Caco-2 (cell line): Measurements from ENCODE around the gene PDE7B. TPM values are rescaled to one million over a fixed set of nuclear protein-coding genes. Genes with fewer than 3 reads are reported as not detected.

Experiments
- BruUV-seq: library from RNA; stranded (reverse); fragments of 400-500 nt; replicated peaks from 2 replicates; lab custom pipeline; 2021; lab: Mats Ljungman, UMichigan
- CTCF ChIA-PET: fragments of 300-600 bp; sonication (Branson Sonifier 250); formaldehyde crosslinking; loops from one replicate; lab custom pipeline; 2022; ENCODE audit warnings: antibody characterized with exemption; lab: Charles Lee
- POLR2A ChIA-PET: fragments of 300-600 bp; sonication (Branson Sonifier 250); formaldehyde crosslinking; loops from one replicate; lab custom pipeline; 2022; ENCODE audit warnings: antibody characterized with exemption; lab: Charles Lee
- DNase-seq, 2 experiments: peaks; one replicate each; pipeline versions ENCODE4 v3.0.0 to v3.0.0-alpha.2; 2020 to 2022
- H3K27me3 ChIP-seq: replicated peaks from 2 replicates; pipeline ENCODE4 v1.6.0; 2011; ENCODE audit warnings: low read length; ENCODE audit not compliant: control insufficient read depth, insufficient read depth
- H3K36me3 ChIP-seq: 2 replicates; pipeline ENCODE4 v1.5.1; 2011; ENCODE audit warnings: low read length; ENCODE audit not compliant: control insufficient read depth, insufficient read depth
- H3K4me1 ChIP-seq: fragments of 250-450 bp; sonication (Bioruptor Pico); 2 replicates; pipeline ENCODE4 v1.5.1; 2020; ENCODE audit warnings: mild to moderate bottlenecking
- H3K4me3 ChIP-seq: 2 replicates; pipeline ENCODE4 v1.5.1; 2011; ENCODE audit warnings: low read depth, mild to moderate bottlenecking, control low read depth, low read length
- H3K9me3 ChIP-seq: fragments of 250-450 bp; sonication (Bioruptor Pico); 2 replicates; pipeline ENCODE4 v1.5.1; 2020; ENCODE audit warnings: mild to moderate bottlenecking, moderate library complexity
- H3K27ac Mint-ChIP-seq: one replicate; pipeline ENCODE4 v1.8.0; 2022; ENCODE audit warnings: mixed read lengths; ENCODE audit not compliant: unreplicated experiment
- H3K27me3 Mint-ChIP-seq: one replicate; pipeline ENCODE4 v1.8.0; 2022; ENCODE audit warnings: mixed read lengths; ENCODE audit not compliant: insufficient read depth, unreplicated experiment
- H3K36me3 Mint-ChIP-seq: one replicate; pipeline ENCODE4 v1.8.0; 2022; ENCODE audit warnings: mild to moderate bottlenecking, mixed read lengths; ENCODE audit not compliant: insufficient read depth, unreplicated experiment
- H3K4me1 Mint-ChIP-seq: one replicate; pipeline ENCODE4 v1.8.0; 2022; ENCODE audit warnings: low read depth, mixed read lengths; ENCODE audit not compliant: unreplicated experiment
- H3K4me3 Mint-ChIP-seq: one replicate; pipeline ENCODE4 v1.8.0; 2022; ENCODE audit warnings: mild to moderate bottlenecking, moderate library complexity, mixed read lengths; ENCODE audit not compliant: unreplicated experiment
- H3K9me3 Mint-ChIP-seq: one replicate; pipeline ENCODE4 v1.8.0; 2022; ENCODE audit warnings: mixed read lengths; ENCODE audit not compliant: unreplicated experiment
- intact Hi-C: fragments of 100-400 bp; cut with micrococcal nuclease; formaldehyde crosslinking; loops from one replicate; pipeline ENCODE4 v1.10.0; 2022; ENCODE audit not compliant: unreplicated experiment
- total RNA-seq: library from RNA; stranded (reverse); gene quantifications from 2 replicates; pipeline ENCODE4 v1.2.3, GENCODE V29; 2022
- TF ChIP-seq, protein P1 (sequence below), 2 experiments: fragments of 200-600 bp in 1 of 2; IDR thresholded peaks; 1 replicate in 1 of 2; 2 replicates in 1 of 2; pipeline versions ENCODE4 v1.5.1 to v1.8.0; 2011 to 2022; ENCODE audit warnings: antibody characterized with exemption in 1 of 2, control low read depth in 1 of 2, inconsistent platforms in 1 of 2, low read depth in 1 of 2, low read length in 1 of 2, mild to moderate bottlenecking in 1 of 2, moderate library complexity in 1 of 2; ENCODE audit not compliant: insufficient read depth in 1 of 2, severe bottlenecking in 1 of 2, unreplicated experiment in 1 of 2

PDE7B gene
- total RNA-seq, 1 experiment from 2014 or later = not detected

DNA sequence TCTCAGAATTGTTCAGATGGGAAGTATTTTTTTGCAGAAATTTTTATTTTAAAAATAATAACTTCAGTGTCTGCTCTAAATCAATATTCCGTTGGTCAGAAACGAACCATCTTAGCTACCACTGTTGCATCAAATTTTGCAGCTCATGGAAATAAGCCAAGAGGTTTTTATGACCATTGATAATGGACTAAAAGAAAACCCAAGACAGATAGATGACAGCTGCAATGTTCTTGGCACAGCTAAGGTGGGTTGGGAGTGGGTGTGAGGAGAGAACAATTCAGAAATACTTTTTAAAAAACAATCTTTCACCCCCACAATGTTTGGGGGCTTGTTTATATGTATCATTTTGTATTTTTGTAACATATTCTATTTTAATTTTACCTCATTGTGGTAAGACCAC, 121.1 kb downstream of the PDE7B start:
- no peak for DNase-seq
- ChIA-PET CTCF (no interaction called here), POLR2A (no interaction called here)
- no peak overlapping the region for H3K4me3 ChIP-seq
- no peaks in the 10 kb centered on the region for H3K4me1 ChIP-seq
- no TSS peak for BruUV-seq
- Mint-ChIP-seq H3K36me3 (no peaks in the 10 kb centered on the region), H3K27me3 (peaks cover 3% of the 10 kb centered on the region), H3K4me3 (no peak overlapping the region), H3K27ac (no peak overlapping the region), H3K9me3 (no peaks in the 10 kb centered on the region), H3K4me1 (no peaks in the 10 kb centered on the region)
- H3K36me3 ChIP-seq = no peaks in the 10 kb centered on the region
- TF ChIP-seq, protein P1, sequence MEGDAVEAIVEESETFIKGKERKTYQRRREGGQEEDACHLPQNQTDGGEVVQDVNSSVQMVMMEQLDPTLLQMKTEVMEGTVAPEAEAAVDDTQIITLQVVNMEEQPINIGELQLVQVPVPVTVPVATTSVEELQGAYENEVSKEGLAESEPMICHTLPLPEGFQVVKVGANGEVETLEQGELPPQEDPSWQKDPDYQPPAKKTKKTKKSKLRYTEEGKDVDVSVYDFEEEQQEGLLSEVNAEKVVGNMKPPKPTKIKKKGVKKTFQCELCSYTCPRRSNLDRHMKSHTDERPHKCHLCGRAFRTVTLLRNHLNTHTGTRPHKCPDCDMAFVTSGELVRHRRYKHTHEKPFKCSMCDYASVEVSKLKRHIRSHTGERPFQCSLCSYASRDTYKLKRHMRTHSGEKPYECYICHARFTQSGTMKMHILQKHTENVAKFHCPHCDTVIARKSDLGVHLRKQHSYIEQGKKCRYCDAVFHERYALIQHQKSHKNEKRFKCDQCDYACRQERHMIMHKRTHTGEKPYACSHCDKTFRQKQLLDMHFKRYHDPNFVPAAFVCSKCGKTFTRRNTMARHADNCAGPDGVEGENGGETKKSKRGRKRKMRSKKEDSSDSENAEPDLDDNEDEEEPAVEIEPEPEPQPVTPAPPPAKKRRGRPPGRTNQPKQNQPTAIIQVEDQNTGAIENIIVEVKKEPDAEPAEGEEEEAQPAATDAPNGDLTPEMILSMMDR (IDR thresholded peaks at IDR 0.05; ENCODE audit: insufficient read depth in 1 of 2, low read depth in 1 of 2, low read length in 1 of 2, severe bottlenecking in 1 of 2, unreplicated experiment in 1 of 2) = no peak
- no peaks in the 10 kb centered on the region for H3K27me3 ChIP-seq
- intact Hi-C loops = no loop called here
- no peaks in the 10 kb centered on the region for H3K9me3 ChIP-seq

DNA sequence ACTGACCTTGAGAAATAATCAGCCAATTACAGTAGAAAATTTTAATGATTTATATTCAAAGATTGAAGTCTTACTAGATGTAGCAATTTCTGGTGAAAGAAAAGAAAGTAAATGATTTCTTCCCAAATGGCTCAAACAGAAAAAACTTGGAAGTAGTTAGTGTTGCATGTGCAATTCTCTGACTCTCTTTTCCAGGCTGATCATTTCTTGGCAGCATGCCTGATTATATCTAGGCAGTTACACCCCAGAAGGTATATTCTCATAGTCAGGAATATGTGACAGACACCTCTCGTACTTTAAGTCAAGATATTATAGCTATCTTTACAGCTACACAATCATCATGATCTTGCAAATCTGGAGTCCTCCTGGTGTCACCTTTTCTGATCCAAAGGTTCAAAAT, 122.9 kb downstream of the PDE7B start:
- Mint-ChIP-seq H3K27ac (no peak overlapping the region), H3K36me3 (no peaks in the 10 kb centered on the region), H3K9me3 (no peaks in the 10 kb centered on the region), H3K4me3 (no peak overlapping the region), H3K27me3 (peaks cover 3% of the 10 kb centered on the region), H3K4me1 (no peaks in the 10 kb centered on the region)
- ChIA-PET CTCF (no interaction called here), POLR2A (no interaction called here)
- no peak for DNase-seq
- H3K4me3 ChIP-seq = no peak overlapping the region
- no peaks in the 10 kb centered on the region for H3K9me3 ChIP-seq
- H3K36me3 ChIP-seq = no peaks in the 10 kb centered on the region
- no peaks in the 10 kb centered on the region for H3K4me1 ChIP-seq
- intact Hi-C loops = no loop called here
- no peaks in the 10 kb centered on the region for H3K27me3 ChIP-seq
- BruUV-seq = no TSS peak
- TF ChIP-seq, protein P1 (IDR thresholded peaks at IDR 0.05; ENCODE audit: insufficient read depth in 1 of 2, low read depth in 1 of 2, low read length in 1 of 2, severe bottlenecking in 1 of 2, unreplicated experiment in 1 of 2) = no peak

DNA sequence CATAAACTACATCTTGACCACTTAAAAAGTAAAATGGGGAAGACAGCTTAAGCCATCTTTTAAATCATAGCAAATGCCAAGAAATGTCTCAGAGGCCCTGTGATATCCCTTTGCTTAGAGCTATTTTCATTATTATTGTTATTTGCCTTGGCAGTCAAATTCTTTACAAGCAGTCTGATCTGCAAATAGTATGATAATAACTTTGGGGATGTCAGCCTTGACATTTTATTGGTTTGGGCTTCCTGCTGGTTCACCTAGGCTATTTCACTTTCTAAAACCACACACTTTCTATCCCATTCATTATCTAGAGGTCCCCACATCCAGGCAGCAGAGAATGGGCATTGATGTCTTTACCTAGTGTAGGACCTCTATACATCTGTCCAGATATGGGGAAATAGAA, 125.1 kb downstream of the PDE7B start:
- TF ChIP-seq, protein P1 (IDR thresholded peaks at IDR 0.05; ENCODE audit: insufficient read depth in 1 of 2, low read depth in 1 of 2, low read length in 1 of 2, severe bottlenecking in 1 of 2, unreplicated experiment in 1 of 2) = no peak
- Histone ChIP-seq H3K4me1 (no peaks in the 10 kb centered on the region), H3K9me3 (no peaks in the 10 kb centered on the region), H3K4me3 (no peak overlapping the region), H3K27me3 (no peaks in the 10 kb centered on the region), H3K36me3 (no peaks in the 10 kb centered on the region)
- BruUV-seq = no TSS peak
- DNase-seq = no peak
- POLR2A ChIA-PET = no interaction called here
- Mint-ChIP-seq H3K36me3 (no peaks in the 10 kb centered on the region), H3K27me3 (no peaks in the 10 kb centered on the region), H3K27ac (no peak overlapping the region), H3K4me3 (no peak overlapping the region), H3K4me1 (no peaks in the 10 kb centered on the region), H3K9me3 (no peaks in the 10 kb centered on the region)
- intact Hi-C loops = no loop called here
- CTCF ChIA-PET = no interaction called here
